ENCODE results near the gene MTO1. TPM values are rescaled to one million over a fixed set of nuclear protein-coding genes. Genes with fewer than 3 reads are reported as not detected.
"Not testable (repeated sequence)": the region's sequence is repeated elsewhere in the genome, so short reads cannot be mapped to it uniquely, and the experiment has no call there.

Gene MTO1
- total RNA-seq, 2 donors from 2014 or later: 14.2 to 25.3 TPM

DNA sequence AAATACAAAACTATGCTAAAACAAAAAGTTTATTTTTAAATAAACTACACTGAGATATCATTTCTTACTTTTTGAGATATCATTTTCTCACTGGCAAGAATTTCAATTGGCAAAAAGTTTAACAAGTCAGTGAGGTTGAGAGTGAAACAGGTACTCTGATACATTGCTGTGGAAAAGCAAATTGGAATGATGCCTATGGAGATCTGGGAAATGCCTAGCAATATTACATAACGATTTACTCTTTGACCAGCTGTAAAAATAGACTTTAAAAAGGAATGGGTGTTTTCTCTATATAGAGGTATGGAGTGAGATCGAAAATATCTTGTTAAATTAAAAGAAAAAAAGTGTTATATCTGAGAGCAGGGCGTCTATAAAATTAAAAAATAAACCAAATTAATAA lies 26.3 kb upstream of the MTO1 start:
- ATAC-seq (ENCODE audit: insufficient number of reproducible peaks, low FRiP score, low read depth): no peak
- Histone ChIP-seq H3K9me3 (no peaks in the 10 kb centered on the region), H3K27ac (no peak overlapping the region), H3K4me3 (no peak overlapping the region), H3K27me3 (replicated peaks; ENCODE audit: insufficient read depth) (no peaks in the 10 kb centered on the region), H3K4me1 (ENCODE audit: control insufficient read depth in 1 of 2, low read depth in 2 of 2) (no peaks in the 10 kb centered on the region), H3K36me3 (peaks cover 2% of the 10 kb centered on the region)
- TF ChIP-seq, protein P1, sequence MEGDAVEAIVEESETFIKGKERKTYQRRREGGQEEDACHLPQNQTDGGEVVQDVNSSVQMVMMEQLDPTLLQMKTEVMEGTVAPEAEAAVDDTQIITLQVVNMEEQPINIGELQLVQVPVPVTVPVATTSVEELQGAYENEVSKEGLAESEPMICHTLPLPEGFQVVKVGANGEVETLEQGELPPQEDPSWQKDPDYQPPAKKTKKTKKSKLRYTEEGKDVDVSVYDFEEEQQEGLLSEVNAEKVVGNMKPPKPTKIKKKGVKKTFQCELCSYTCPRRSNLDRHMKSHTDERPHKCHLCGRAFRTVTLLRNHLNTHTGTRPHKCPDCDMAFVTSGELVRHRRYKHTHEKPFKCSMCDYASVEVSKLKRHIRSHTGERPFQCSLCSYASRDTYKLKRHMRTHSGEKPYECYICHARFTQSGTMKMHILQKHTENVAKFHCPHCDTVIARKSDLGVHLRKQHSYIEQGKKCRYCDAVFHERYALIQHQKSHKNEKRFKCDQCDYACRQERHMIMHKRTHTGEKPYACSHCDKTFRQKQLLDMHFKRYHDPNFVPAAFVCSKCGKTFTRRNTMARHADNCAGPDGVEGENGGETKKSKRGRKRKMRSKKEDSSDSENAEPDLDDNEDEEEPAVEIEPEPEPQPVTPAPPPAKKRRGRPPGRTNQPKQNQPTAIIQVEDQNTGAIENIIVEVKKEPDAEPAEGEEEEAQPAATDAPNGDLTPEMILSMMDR (IDR thresholded peaks at IDR 0.05): no peak
- DNase-seq (ENCODE audit: low spot score): no peak

DNA sequence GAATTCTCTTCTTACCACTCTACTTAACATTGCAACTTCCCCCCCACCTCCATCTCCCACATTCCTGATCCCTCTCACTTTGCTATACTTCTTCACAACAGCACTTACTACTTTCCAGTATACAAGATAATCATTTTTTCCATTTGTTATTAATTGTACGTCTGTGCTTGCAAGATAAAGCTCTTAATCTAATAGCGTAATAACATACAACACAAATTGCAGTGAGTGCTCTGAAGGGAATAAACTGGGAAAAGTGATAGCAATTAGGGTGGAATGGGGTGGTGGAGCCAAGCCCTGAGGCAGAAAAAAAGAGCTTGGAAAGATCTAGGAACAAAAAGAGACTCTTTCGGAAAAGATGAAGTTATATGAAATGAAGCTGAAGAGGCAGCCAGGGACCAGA lies 18.0 kb upstream of the MTO1 start:
- TF ChIP-seq, protein P1 (IDR thresholded peaks at IDR 0.05): no peak
- DNase-seq (ENCODE audit: low spot score) (no peak), ATAC-seq (ENCODE audit: insufficient number of reproducible peaks, low FRiP score, low read depth) (no peak)
- Histone ChIP-seq H3K4me3 (no peak overlapping the region), H3K27me3 (replicated peaks; ENCODE audit: insufficient read depth) (no peaks in the 10 kb centered on the region), H3K27ac (no peak overlapping the region), H3K4me1 (ENCODE audit: control insufficient read depth in 1 of 2, low read depth in 2 of 2) (peaks cover 0 to 3% of the 10 kb centered on the region in 2 donors), H3K9me3 (no peaks in the 10 kb centered on the region), H3K36me3 (no peaks in the 10 kb centered on the region)

GRCh38 chr6:73451223-73452106 lies 10.1 kb upstream of the MTO1 start:
- Histone ChIP-seq H3K4me1 (ENCODE audit: control insufficient read depth in 1 of 2, low read depth in 2 of 2) (peaks cover 13 to 24% of the 10 kb centered on the region in 2 donors), H3K27ac (peak overlapping the region; percentile 75 to 83), H3K36me3 (no peaks in the 10 kb centered on the region), H3K4me3 (peak overlapping the region; percentile 85), H3K27me3 (replicated peaks; ENCODE audit: insufficient read depth) (no peaks in the 10 kb centered on the region), H3K9me3 (no peaks in the 10 kb centered on the region)
- TF ChIP-seq, protein P1 (IDR thresholded peaks at IDR 0.05): no peak
- ATAC-seq (ENCODE audit: insufficient number of reproducible peaks, low FRiP score, low read depth) (peak; percentile 19), DNase-seq (ENCODE audit: low spot score) (no peak)

- no peaks in the 10 kb centered on the region for H3K36me3 ChIP-seq
- DNase-seq (ENCODE audit: low spot score) (peak; percentile 17), ATAC-seq (ENCODE audit: insufficient number of reproducible peaks, low FRiP score, low read depth) (peak; percentile 61)
- no peaks in the 10 kb centered on the region for H3K9me3 ChIP-seq
- TF ChIP-seq, protein P1 (IDR thresholded peaks at IDR 0.05): no peak
- peak within 1 kb of the TSS; percentile 75 to 83 for H3K27ac ChIP-seq
- peaks cover 13 to 24% of the 10 kb centered on the region in 2 donors for H3K4me1 ChIP-seq (ENCODE audit: control insufficient read depth in 1 of 2, low read depth in 2 of 2)
- peak within 1 kb of the TSS; percentile 85 for H3K4me3 ChIP-seq
- H3K27me3 ChIP-seq (replicated peaks; ENCODE audit: insufficient read depth): no peaks in the 10 kb centered on the region
Observed at GRCh38 chr6:73452107-73452461, 9.5 kb upstream of the MTO1 start, which contains the start of gene CGAS. CGAS (minus strand) TSS chr6:73452297; CDS start chr6:73452181, 116 bp downstream.

DNA sequence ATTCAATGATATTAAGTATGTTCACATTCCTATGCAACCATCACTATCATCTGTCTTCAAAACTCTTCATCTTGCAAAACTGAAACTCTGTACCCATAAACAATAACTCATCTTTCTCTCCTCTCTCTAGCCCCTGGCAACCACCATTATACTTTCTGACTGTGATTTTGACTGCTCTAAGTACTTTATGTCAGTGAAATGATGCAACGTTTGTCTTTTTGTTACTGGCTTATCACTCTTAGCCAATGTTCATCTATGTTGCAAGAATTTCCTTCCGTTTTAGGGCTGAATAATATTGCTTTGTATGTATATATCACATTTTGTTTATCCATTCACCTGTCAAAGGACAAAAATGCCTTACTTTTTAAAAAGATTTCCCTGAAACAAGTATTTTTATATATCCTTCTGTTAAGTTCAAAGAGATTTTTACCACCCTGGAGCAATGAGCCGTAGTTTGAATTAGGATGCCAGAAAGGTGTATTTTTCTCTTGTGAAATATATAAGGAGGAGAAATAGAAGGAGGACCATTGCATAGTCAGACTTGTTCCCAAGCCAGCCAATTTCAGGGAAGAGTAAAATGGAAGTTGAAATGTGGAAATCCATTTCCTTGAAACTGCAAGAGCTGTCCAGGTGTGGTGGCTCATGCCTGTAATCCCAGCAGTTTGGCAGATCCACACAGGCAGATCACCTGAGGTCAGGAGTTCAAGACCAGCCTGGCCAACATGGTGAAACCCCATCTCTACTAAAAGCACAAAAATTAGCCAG lies 5.5 kb upstream of the MTO1 start:
- H3K4me3 ChIP-seq: no peak overlapping the region
- DNase-seq (ENCODE audit: low spot score): no peak
- H3K36me3 ChIP-seq: no peaks in the 10 kb centered on the region
- no peaks in the 10 kb centered on the region for H3K27me3 ChIP-seq (replicated peaks; ENCODE audit: insufficient read depth)
- TF ChIP-seq, protein P1 (IDR thresholded peaks at IDR 0.05): no peak
- H3K9me3 ChIP-seq: no peaks in the 10 kb centered on the region
- H3K4me1 ChIP-seq (ENCODE audit: control insufficient read depth in 1 of 2, low read depth in 2 of 2): peaks cover 3 to 8% of the 10 kb centered on the region in 2 donors
- no peak for ATAC-seq (ENCODE audit: insufficient number of reproducible peaks, low FRiP score, low read depth)
- no peak overlapping the region for H3K27ac ChIP-seq

DNA sequence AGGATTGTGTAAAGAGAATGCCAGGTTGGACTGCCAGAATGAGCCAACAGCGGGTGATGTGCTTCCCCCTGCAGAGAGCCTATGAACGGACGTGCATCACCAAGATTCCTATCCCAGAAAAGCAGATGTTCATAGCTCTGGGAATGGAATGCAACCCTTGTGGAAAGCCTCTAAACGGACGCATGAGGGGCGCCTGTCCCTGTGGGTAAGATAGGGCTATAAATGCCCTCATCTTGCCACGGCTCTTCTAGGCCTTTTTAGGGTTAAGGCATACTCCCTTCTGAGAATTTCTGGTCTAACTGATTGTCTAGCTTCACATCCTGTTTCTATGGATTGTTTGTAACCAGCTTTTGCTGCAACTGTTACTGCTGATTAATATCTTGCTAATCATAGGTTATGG lies 2.1 kb upstream of the MTO1 start:
- not testable (repeated sequence) for H3K27ac ChIP-seq; DNase-seq (ENCODE audit: low spot score); H3K4me3 ChIP-seq; H3K36me3 ChIP-seq; H3K9me3 ChIP-seq; ATAC-seq (ENCODE audit: insufficient number of reproducible peaks, low FRiP score, low read depth); H3K27me3 ChIP-seq (replicated peaks; ENCODE audit: insufficient read depth)
- peaks cover 12 to 13% of the 10 kb centered on the region in 2 donors for H3K4me1 ChIP-seq (ENCODE audit: control insufficient read depth in 1 of 2, low read depth in 2 of 2)
